OCI-LY3 (cell line): ENCODE data around the gene SLC35A5.

Experiments used
- H2AFZ ChIP-seq: fragments of 200-600, 300-600 bp; shearing (Covaris generic); 2 replicates; pipeline ENCODE4 v1.6.0; 2014; ENCODE audit warnings: antibody characterized with exemption, low read depth, low read length
- H3K27ac ChIP-seq: fragments of 200-600, 300-600 bp; sonication (generic); 2 replicates; pipeline ENCODE4 v1.5.1; 2014; ENCODE audit warnings: mild to moderate bottlenecking, low read length, moderate library complexity, mixed read lengths
- H3K27me3 ChIP-seq: fragments of 200-600, 300-600 bp; sonication (generic); 2 replicates; pipeline ENCODE4 v1.6.1; 2014; ENCODE audit warnings: low read depth, low read length, mixed read lengths
- H3K36me3 ChIP-seq: fragments of 200-600, 300-600 bp; sonication (generic); replicated peaks from 2 replicates; pipeline ENCODE3; 2014; ENCODE audit warnings: low read depth, low read length, mixed read lengths
- H3K4me1 ChIP-seq: fragments of 300-600, 200-600 bp; sonication (generic); 2 replicates; pipeline ENCODE4 v1.6.1; 2014; ENCODE audit warnings: low read length, mixed read lengths
- H3K4me2 ChIP-seq: fragments of 200-600, 300-600 bp; sonication (generic); 2 replicates; pipeline ENCODE4 v1.6.1; 2014; ENCODE audit warnings: low read length, mixed read lengths
- H3K4me3 ChIP-seq: fragments of 300-600, 200-600 bp; sonication (generic); 2 replicates; pipeline ENCODE4 v1.5.1; 2014; ENCODE audit warnings: antibody characterized with exemption, mild to moderate bottlenecking, low read length, moderate library complexity
- H3K79me2 ChIP-seq: fragments of 300-600, 200-600 bp; shearing (Covaris generic); 2 replicates; pipeline ENCODE4 v1.6.1; 2014; ENCODE audit warnings: mild to moderate bottlenecking, low read length, mixed read lengths
- H3K9ac ChIP-seq: fragments of 300-600, 200-600 bp; shearing (Covaris generic); 2 replicates; pipeline ENCODE4 v1.6.0; 2014; ENCODE audit warnings: mild to moderate bottlenecking, low read length, moderate library complexity
- H3K9me3 ChIP-seq: fragments of 200-600, 300-600 bp; shearing (Covaris generic); 2 replicates; pipeline ENCODE4 v1.6.1; 2014; ENCODE audit warnings: low read length, mixed read lengths; ENCODE audit not compliant: insufficient read depth
- H4K20me1 ChIP-seq: fragments of 200-600, 300-600 bp; sonication (generic); 2 replicates; pipeline ENCODE4 v1.6.1; 2016; ENCODE audit warnings: low read length, mixed read lengths; ENCODE audit not compliant: insufficient read depth
- EZH2phosphoT487 ChIP-seq: fragments of 200-600 bp; shearing (Covaris generic); IDR thresholded peaks from 2 replicates; pipeline ENCODE4 v1.6.1; 2018; ENCODE audit warnings: antibody characterized with exemption, mixed run types, low read depth
- TF ChIP-seq, protein P1 (sequence below): fragments of 200-600, 300-600 bp; sonication (generic); IDR thresholded peaks from 2 replicates; pipeline ENCODE4 v1.5.1; 2014; ENCODE audit warnings: antibody characterized with exemption, low read length, low read depth

The SLC35A5 gene

GRCh38 chr3:112605285-112605684 lies 43.4 kb downstream of the SLC35A5 start:
- H3K4me2 ChIP-seq: no peak overlapping the region
- H3K27ac ChIP-seq: no peak overlapping the region
- no peak overlapping the region for H3K4me3 ChIP-seq
- no peaks in the 10 kb centered on the region for H3K27me3 ChIP-seq
- H3K36me3 ChIP-seq: peaks cover 5% of the 10 kb centered on the region
- H3K79me2 ChIP-seq: no peaks in the 10 kb centered on the region
- no peak overlapping the region for H2AFZ ChIP-seq
- H3K9ac ChIP-seq: no peak overlapping the region
- H4K20me1 ChIP-seq: no peaks in the 10 kb centered on the region
- peaks cover 38% of the 10 kb centered on the region for H3K4me1 ChIP-seq
- no peaks in the 10 kb centered on the region for H3K9me3 ChIP-seq
- TF ChIP-seq, protein P1, sequence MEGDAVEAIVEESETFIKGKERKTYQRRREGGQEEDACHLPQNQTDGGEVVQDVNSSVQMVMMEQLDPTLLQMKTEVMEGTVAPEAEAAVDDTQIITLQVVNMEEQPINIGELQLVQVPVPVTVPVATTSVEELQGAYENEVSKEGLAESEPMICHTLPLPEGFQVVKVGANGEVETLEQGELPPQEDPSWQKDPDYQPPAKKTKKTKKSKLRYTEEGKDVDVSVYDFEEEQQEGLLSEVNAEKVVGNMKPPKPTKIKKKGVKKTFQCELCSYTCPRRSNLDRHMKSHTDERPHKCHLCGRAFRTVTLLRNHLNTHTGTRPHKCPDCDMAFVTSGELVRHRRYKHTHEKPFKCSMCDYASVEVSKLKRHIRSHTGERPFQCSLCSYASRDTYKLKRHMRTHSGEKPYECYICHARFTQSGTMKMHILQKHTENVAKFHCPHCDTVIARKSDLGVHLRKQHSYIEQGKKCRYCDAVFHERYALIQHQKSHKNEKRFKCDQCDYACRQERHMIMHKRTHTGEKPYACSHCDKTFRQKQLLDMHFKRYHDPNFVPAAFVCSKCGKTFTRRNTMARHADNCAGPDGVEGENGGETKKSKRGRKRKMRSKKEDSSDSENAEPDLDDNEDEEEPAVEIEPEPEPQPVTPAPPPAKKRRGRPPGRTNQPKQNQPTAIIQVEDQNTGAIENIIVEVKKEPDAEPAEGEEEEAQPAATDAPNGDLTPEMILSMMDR: no peak
- no peak for TF ChIP-seq EZH2phosphoT487

GRCh38 chr3:112606098-112606497 lies 44.3 kb downstream of the SLC35A5 start:
- H2AFZ ChIP-seq: no peak overlapping the region
- H3K27ac ChIP-seq: no peak overlapping the region
- no peaks in the 10 kb centered on the region for H3K27me3 ChIP-seq
- H3K4me1 ChIP-seq: peaks cover 38% of the 10 kb centered on the region
- H3K9me3 ChIP-seq: no peaks in the 10 kb centered on the region
- H3K79me2 ChIP-seq: no peaks in the 10 kb centered on the region
- H3K9ac ChIP-seq: no peak overlapping the region
- H3K36me3 ChIP-seq: peaks cover 5% of the 10 kb centered on the region
- no peak overlapping the region for H3K4me2 ChIP-seq
- no peak overlapping the region for H3K4me3 ChIP-seq
- H4K20me1 ChIP-seq: no peaks in the 10 kb centered on the region
- no peak for TF ChIP-seq EZH2phosphoT487
- TF ChIP-seq, protein P1: no peak

DNA sequence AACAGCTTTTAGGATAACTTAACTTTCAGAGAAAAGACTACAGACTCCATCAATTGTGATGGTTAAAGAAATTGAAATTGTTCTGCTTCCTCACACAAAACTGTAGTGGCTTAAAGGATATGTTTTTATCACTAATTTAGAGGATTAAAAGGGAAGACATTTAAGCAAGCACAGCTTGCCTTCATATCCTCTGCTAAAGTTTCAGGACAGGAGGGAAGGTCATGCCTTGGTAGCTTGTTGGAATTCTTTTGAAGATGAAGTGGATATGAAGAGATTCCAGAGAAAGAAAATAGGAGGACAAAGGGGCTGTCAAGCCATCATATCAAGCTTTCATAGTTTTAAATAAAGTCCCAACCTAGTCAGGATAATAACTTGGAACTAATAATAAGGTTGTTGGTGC lies 46.0 kb downstream of the SLC35A5 start:
- peaks cover 5% of the 10 kb centered on the region for H3K36me3 ChIP-seq

DNA sequence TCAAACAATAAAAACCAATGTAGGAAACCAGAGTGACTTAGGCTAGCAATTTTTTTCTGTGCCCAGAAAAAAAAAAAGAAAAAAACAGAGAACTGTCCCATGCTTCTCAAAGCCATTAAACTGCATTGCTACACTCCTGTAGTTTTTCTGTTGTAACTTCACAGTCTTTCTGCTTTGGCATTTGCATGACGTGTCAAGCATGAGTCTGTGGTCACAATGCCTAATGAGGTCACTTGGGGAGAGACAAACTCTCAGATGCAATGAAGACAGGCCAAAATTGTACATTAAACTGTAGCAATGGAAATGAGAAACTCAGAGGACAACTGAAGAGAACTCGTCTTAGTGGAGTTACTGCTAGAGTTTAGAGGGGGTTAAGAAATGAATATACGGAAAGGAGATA lies 48.3 kb downstream of the SLC35A5 start:
- no peak for TF ChIP-seq EZH2phosphoT487
- TF ChIP-seq, protein P1: no peak

More for the DNA sequence above, 46.0 kb downstream of the SLC35A5 start:
- no peak overlapping the region for H3K4me3 ChIP-seq
- H3K9ac ChIP-seq: no peak overlapping the region
- H2AFZ ChIP-seq: no peak overlapping the region
- no peaks in the 10 kb centered on the region for H3K79me2 ChIP-seq
- TF ChIP-seq, protein P1: no peak
- no peak for TF ChIP-seq EZH2phosphoT487
- no peaks in the 10 kb centered on the region for H3K9me3 ChIP-seq
- no peaks in the 10 kb centered on the region for H4K20me1 ChIP-seq
- H3K4me2 ChIP-seq: no peak overlapping the region
- H3K4me1 ChIP-seq: peaks cover 29% of the 10 kb centered on the region
- H3K27ac ChIP-seq: no peak overlapping the region
- H3K27me3 ChIP-seq: no peaks in the 10 kb centered on the region

More for the DNA sequence above, 48.3 kb downstream of the SLC35A5 start:
- Histone ChIP-seq H3K9ac (no peak overlapping the region), H3K27me3 (no peaks in the 10 kb centered on the region), H3K79me2 (no peaks in the 10 kb centered on the region), H4K20me1 (no peaks in the 10 kb centered on the region), H3K9me3 (no peaks in the 10 kb centered on the region), H2AFZ (no peak overlapping the region; the same call in 1 of the 2 replicates), H3K36me3 (peaks cover 4% of the 10 kb centered on the region), H3K4me1 (peaks cover 15% of the 10 kb centered on the region), H3K27ac (no peak overlapping the region), H3K4me2 (no peak overlapping the region), H3K4me3 (no peak overlapping the region)
